DOHH2 (cell line): ENCODE results near the gene TEC.

Source experiments
- H3F3A ChIP-seq: fragments of 200-600 bp; sonication (generic), shearing (Covaris generic); 2 replicates; pipeline ENCODE4 v1.6.0; 2016; ENCODE audit warnings: antibody characterized with exemption, mild to moderate bottlenecking; ENCODE audit not compliant: control insufficient read depth, insufficient read depth
- H3K27ac ChIP-seq: fragments of 200-600 bp; sonication (generic); 2 replicates; pipeline ENCODE4 v1.5.1; 2014; ENCODE audit warnings: low read depth, mild to moderate bottlenecking, low read length, moderate library complexity
- H3K27me3 ChIP-seq: fragments of 200-600 bp; sonication (generic); 2 replicates; pipeline ENCODE4 v1.6.1; 2014; ENCODE audit warnings: mild to moderate bottlenecking, low read length, mixed read lengths; ENCODE audit not compliant: control insufficient read depth
- H3K36me3 ChIP-seq: fragments of 200-600 bp; sonication (generic); 2 replicates; pipeline ENCODE4 v1.6.1; 2014; ENCODE audit warnings: mild to moderate bottlenecking, low read length, moderate library complexity, mixed read lengths; ENCODE audit not compliant: control insufficient read depth
- H3K4me1 ChIP-seq: fragments of 200-600 bp; sonication (generic); 2 replicates; pipeline ENCODE4 v1.6.1; 2014; ENCODE audit warnings: mild to moderate bottlenecking, low read length, mixed read lengths; ENCODE audit not compliant: control insufficient read depth
- H3K4me2 ChIP-seq: fragments of 200-600 bp; sonication (generic); 2 replicates; pipeline ENCODE4 v1.6.0; 2014; ENCODE audit warnings: mild to moderate bottlenecking, low read length, moderate library complexity
- H3K4me3 ChIP-seq: fragments of 200-600 bp; sonication (generic); 2 replicates; pipeline ENCODE4 v1.5.1; 2014; ENCODE audit warnings: mild to moderate bottlenecking, low read length, mixed read lengths
- H3K79me2 ChIP-seq: fragments of 200-600 bp; sonication (generic); 2 replicates; pipeline ENCODE4 v1.6.1; 2014; ENCODE audit warnings: mild to moderate bottlenecking, low read length, mixed read lengths; ENCODE audit not compliant: control insufficient read depth
- H3K9me2 ChIP-seq: fragments of 200-600 bp; sonication (generic); replicated peaks from 2 replicates; pipeline ENCODE4 v1.6.1; 2014; ENCODE audit warnings: mild to moderate bottlenecking, low read length, mixed read lengths; ENCODE audit not compliant: control insufficient read depth
- H3K9me3 ChIP-seq: fragments of 200-600 bp; sonication (generic); 2 replicates; pipeline ENCODE4 v1.6.1; 2014; ENCODE audit warnings: antibody characterized with exemption, low read length, mixed read lengths; ENCODE audit not compliant: control insufficient read depth, insufficient read depth
- H4K20me1 ChIP-seq: fragments of 200-600 bp; sonication (generic); 2 replicates; pipeline ENCODE4 v1.6.0; 2014; ENCODE audit warnings: low read depth, mild to moderate bottlenecking, antibody characterized with exemption, low read length, moderate library complexity; ENCODE audit not compliant: control insufficient read depth, insufficient read depth
- EZH2phosphoT487 ChIP-seq: fragments of 200-600 bp; sonication (generic); IDR thresholded peaks from 2 replicates; pipeline ENCODE4 v1.6.1; 2017; ENCODE audit warnings: borderline replicate concordance, mild to moderate bottlenecking, antibody characterized with exemption, low read length, moderate library complexity, mixed read lengths
- TF ChIP-seq, protein P1 (sequence below): fragments of 200-600 bp; sonication (generic); IDR thresholded peaks from one replicate; pipeline ENCODE4 v1.5.1; 2014; ENCODE audit warnings: antibody characterized with exemption, mild to moderate bottlenecking, low read depth, low read length; ENCODE audit not compliant: poor library complexity, severe bottlenecking

The TEC gene

DNA sequence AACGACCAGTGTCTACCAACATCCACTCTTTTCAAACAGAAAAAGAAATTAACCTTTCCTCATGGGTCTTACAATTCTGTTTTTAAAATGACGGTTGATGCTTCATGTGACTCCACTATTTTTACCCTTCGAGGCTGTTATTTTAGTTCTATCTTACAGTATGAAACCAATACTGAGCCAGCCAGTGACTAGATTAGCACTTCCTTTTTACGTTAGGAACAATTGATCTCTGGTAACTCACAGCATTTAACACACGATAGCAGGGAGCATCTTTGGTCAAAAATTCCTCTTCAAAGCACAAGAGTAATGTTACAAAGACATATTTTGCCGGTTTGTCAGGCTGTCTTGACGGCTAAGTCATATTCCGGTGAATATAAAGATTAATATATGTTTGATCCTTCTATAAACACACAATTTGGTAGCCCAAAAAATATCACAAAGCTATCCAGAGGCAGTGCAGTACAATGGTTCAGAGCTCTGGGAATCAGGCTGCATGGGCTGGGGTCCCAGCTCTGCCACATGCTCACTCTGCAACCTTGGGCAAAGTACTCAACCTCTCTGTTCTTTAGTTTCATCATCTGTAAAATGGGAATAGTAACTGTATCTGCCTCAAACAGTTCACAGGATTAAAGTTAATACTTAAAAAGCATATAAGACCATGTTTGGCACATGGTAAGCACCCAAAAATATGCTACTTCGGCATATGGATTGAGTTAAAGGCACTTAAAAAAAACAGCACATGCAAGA lies 72.7 kb downstream of the TEC start:
- no peaks in the 10 kb centered on the region for H3K9me2 ChIP-seq
- H3K4me3 ChIP-seq, result peak overlapping the region; percentile 74
- H3K9me3 ChIP-seq, result no peaks in the 10 kb centered on the region
- TF ChIP-seq EZH2phosphoT487, result no peak
- TF ChIP-seq, protein P1, sequence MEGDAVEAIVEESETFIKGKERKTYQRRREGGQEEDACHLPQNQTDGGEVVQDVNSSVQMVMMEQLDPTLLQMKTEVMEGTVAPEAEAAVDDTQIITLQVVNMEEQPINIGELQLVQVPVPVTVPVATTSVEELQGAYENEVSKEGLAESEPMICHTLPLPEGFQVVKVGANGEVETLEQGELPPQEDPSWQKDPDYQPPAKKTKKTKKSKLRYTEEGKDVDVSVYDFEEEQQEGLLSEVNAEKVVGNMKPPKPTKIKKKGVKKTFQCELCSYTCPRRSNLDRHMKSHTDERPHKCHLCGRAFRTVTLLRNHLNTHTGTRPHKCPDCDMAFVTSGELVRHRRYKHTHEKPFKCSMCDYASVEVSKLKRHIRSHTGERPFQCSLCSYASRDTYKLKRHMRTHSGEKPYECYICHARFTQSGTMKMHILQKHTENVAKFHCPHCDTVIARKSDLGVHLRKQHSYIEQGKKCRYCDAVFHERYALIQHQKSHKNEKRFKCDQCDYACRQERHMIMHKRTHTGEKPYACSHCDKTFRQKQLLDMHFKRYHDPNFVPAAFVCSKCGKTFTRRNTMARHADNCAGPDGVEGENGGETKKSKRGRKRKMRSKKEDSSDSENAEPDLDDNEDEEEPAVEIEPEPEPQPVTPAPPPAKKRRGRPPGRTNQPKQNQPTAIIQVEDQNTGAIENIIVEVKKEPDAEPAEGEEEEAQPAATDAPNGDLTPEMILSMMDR, result no peak
- H3K79me2 ChIP-seq, result peaks cover 72% of the 10 kb centered on the region
- no peaks in the 10 kb centered on the region for H3K27me3 ChIP-seq
- H3F3A ChIP-seq, result peaks cover 17% of the 10 kb centered on the region
- H3K4me1 ChIP-seq, result peaks cover 98% of the 10 kb centered on the region
- H3K4me2 ChIP-seq, result peak overlapping the region; percentile 84
- peak overlapping the region; percentile 88 for H3K27ac ChIP-seq
- no peaks in the 10 kb centered on the region for H4K20me1 ChIP-seq
- no peaks in the 10 kb centered on the region for H3K36me3 ChIP-seq

DNA sequence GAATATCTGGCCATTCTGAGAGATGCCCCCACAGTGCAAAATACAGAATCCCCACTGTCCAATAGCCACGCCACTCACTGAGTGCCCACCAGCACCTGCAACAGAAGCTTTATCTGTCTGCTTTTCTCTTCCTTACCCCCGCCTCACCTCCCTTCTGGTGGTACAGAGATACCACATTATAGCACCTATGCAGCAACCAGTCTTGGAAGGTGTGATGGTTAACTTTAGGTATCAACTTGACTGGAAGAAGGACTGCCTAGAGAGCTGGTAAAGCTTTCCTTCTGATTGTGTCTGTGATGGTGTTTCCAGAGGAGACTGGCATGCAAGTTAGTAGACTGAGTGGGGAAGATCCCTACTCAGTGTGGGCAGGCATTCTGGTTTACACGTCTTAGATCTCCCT lies 73.8 kb downstream of the TEC start:
- Histone ChIP-seq H3K4me1 (peaks cover 98% of the 10 kb centered on the region), H3K9me3 (no peaks in the 10 kb centered on the region), H3K9me2 (no peaks in the 10 kb centered on the region), H4K20me1 (no peaks in the 10 kb centered on the region), H3K27ac (peak overlapping the region; percentile 88), H3K4me2 (peak overlapping the region; percentile 84), H3K36me3 (no peaks in the 10 kb centered on the region), H3K4me3 (peak overlapping the region; percentile 74), H3F3A (peaks cover 17% of the 10 kb centered on the region), H3K27me3 (no peaks in the 10 kb centered on the region), H3K79me2 (peaks cover 73% of the 10 kb centered on the region)
- TF ChIP-seq, protein P1, result no peak
- TF ChIP-seq EZH2phosphoT487, result no peak

DNA sequence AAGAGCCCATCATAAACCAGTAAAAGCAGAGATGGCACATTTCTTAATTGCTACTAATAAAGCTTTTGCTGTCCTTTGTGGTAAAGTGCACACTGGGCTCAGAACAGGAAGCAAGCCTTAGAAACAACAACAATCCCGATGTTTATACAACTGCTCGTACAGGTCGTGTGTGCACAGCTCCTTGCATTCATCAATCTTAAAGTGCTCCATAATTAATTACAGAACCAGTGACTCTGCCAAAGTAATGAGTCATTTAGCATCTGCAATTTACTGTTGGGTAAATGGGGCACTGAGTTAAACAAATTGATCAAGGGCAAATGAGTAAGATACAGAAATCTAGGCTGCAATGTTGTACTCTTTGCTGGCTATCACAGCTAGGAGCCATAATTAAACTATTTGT lies 74.3 kb downstream of the TEC start:
- H3K4me1 ChIP-seq, result peaks cover 98% of the 10 kb centered on the region
- no peaks in the 10 kb centered on the region for H4K20me1 ChIP-seq
- peak overlapping the region; percentile 74 for H3K4me3 ChIP-seq
- H3K27ac ChIP-seq, result peak overlapping the region; percentile 88
- H3K9me3 ChIP-seq, result no peaks in the 10 kb centered on the region
- H3K4me2 ChIP-seq, result peak overlapping the region; percentile 84
- no peak for TF ChIP-seq EZH2phosphoT487
- TF ChIP-seq, protein P1, result no peak
- no peaks in the 10 kb centered on the region for H3K36me3 ChIP-seq
- H3K9me2 ChIP-seq, result no peaks in the 10 kb centered on the region
- peaks cover 17% of the 10 kb centered on the region for H3F3A ChIP-seq
- H3K27me3 ChIP-seq, result no peaks in the 10 kb centered on the region
- H3K79me2 ChIP-seq, result peaks cover 77% of the 10 kb centered on the region
